ENCODE results near the gene DDAH1. TPM values are rescaled to one million over a fixed set of nuclear protein-coding genes. Genes with fewer than 3 reads are reported as not detected.

DDAH1 gene
- total RNA-seq, 1 experiment from 2014 or later: 7.9 TPM

DNA sequence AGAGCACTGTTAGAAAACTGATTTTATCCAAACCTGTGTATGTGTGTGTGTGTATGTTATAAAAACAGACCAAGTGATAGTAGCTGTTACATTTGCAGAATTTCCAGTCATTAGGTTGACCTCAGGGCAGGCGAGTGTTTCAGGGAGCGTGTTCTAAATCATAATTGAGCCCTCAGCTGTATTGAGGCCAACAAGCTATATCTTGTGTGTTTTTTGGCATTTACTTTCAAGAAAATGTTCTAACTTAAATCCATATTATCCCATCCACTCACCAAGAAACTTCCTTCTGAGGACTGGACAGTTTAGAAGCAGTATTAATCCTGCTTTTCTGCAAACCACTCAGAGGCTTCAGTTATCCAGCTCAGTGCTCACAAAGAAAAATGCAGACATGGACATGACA lies 12.0 kb downstream of the DDAH1 start:
- no peaks in the 10 kb centered on the region for H3K9me3 Mint-ChIP-seq (ENCODE audit: unreplicated experiment)
- POLR2A ChIA-PET: interaction anchor here (0.8 to 1.5 kb wide), 3 partner anchors 11 to 79 kb away, joined by 3 to 5 read pairs (median 3); partner anchors contain the start of gene DDAH1
- TF ChIP-seq, protein P1, sequence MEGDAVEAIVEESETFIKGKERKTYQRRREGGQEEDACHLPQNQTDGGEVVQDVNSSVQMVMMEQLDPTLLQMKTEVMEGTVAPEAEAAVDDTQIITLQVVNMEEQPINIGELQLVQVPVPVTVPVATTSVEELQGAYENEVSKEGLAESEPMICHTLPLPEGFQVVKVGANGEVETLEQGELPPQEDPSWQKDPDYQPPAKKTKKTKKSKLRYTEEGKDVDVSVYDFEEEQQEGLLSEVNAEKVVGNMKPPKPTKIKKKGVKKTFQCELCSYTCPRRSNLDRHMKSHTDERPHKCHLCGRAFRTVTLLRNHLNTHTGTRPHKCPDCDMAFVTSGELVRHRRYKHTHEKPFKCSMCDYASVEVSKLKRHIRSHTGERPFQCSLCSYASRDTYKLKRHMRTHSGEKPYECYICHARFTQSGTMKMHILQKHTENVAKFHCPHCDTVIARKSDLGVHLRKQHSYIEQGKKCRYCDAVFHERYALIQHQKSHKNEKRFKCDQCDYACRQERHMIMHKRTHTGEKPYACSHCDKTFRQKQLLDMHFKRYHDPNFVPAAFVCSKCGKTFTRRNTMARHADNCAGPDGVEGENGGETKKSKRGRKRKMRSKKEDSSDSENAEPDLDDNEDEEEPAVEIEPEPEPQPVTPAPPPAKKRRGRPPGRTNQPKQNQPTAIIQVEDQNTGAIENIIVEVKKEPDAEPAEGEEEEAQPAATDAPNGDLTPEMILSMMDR (IDR thresholded peaks at IDR 0.05; ENCODE audit: unreplicated experiment): no peak
- no peak overlapping the region for H3K27ac Mint-ChIP-seq (ENCODE audit: low read depth, unreplicated experiment)
- no peaks in the 10 kb centered on the region for H3K27me3 Mint-ChIP-seq (ENCODE audit: insufficient read depth, unreplicated experiment)
- no peak for DNase-seq (ENCODE audit: unreplicated experiment)
- H3K36me3 Mint-ChIP-seq (ENCODE audit: insufficient read depth, unreplicated experiment): no peaks in the 10 kb centered on the region
- intact Hi-C loops (cut with micrococcal nuclease): no loop called here
- BruUV-seq (replicated peaks): no TSS peak
- H3K4me3 Mint-ChIP-seq (ENCODE audit: unreplicated experiment): no peak overlapping the region
- H3K4me1 Mint-ChIP-seq (ENCODE audit: insufficient read depth, unreplicated experiment): no peaks in the 10 kb centered on the region
- CTCF ChIA-PET: interaction anchor here (0.5 to 1.4 kb wide), 4 partner anchors 11 to 288 kb away, joined by 3 to 5 read pairs (median 4); partner anchors contain the start of gene DDAH1

DNA sequence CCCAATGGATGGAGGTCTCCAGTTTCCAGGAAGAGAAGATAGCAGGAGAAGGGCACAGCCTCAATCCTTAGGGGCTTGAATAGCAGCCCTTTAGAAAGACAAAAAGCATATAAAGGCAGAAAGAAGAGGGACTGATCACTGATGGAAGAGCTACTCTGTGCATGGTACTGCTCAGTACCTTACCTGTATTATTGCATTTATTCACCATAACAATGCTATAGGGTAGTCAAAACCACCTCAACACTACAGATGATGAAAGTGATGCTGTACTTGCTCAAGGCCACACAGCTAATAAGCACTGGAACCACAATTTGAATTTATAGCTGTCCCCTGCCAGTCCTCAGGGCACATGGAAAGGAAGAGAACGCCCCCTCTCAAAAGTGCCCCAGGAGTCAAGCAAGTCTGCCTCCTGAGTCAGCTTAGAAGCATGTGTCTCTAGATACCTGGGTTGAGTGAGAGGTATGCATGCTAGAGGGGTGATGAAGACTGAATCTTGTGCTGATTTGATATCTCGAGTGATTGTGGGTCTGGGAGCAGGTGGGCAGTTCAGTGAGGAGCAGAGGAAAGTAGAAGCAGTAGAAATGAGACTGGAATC lies 13.6 kb downstream of the DDAH1 start:
- POLR2A ChIA-PET: interaction anchor here (1.8 kb wide), 1 partner anchor 12 kb away, joined by 8 read pairs; no protein-coding TSS in a partner anchor
- no peak overlapping the region for H3K27ac Mint-ChIP-seq (ENCODE audit: low read depth, unreplicated experiment)
- TF ChIP-seq, protein P1 (IDR thresholded peaks at IDR 0.05; ENCODE audit: unreplicated experiment): no peak
- H3K9me3 Mint-ChIP-seq (ENCODE audit: unreplicated experiment): no peaks in the 10 kb centered on the region
- H3K4me3 Mint-ChIP-seq (ENCODE audit: unreplicated experiment): no peak overlapping the region
- H3K27me3 Mint-ChIP-seq (ENCODE audit: insufficient read depth, unreplicated experiment): no peaks in the 10 kb centered on the region
- no peaks in the 10 kb centered on the region for H3K36me3 Mint-ChIP-seq (ENCODE audit: insufficient read depth, unreplicated experiment)
- CTCF ChIA-PET: interaction anchor here (0.6 to 1.0 kb wide), 3 partner anchors 30 to 420 kb away, joined by 3 to 4 read pairs (median 3); no protein-coding TSS in a partner anchor
- peaks cover 6% of the 10 kb centered on the region for H3K4me1 Mint-ChIP-seq (ENCODE audit: insufficient read depth, unreplicated experiment)
- intact Hi-C loops (cut with micrococcal nuclease): no loop called here
- peak; percentile 6 for DNase-seq (ENCODE audit: unreplicated experiment)
- no TSS peak for BruUV-seq (replicated peaks)

DNA sequence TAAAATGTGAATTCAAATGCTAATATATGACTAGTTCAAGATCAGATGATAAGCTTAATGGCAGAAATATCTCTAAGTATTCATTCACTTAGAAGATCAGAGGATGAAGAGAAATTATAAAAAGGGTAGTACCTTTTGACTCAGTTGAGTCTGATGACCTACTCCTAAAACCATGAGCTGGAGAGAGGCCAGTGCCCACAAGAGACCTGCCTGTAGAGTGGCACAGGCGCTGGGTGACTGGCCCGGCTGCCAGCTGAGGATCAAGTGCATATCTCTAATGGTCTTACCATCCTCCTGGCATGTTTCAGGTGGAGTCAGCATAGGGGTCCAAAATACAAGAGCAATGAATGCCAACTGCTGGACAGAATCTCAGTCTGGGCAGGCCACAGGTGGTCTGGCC lies 14.1 kb downstream of the DDAH1 start:
- intact Hi-C loops (cut with micrococcal nuclease): no loop called here
- CTCF ChIA-PET: interaction anchor here (0.7 kb wide), 1 partner anchor 420 kb away, joined by 3 read pairs; no protein-coding TSS in a partner anchor
- peaks cover 6% of the 10 kb centered on the region for H3K4me1 Mint-ChIP-seq (ENCODE audit: insufficient read depth, unreplicated experiment)
- H3K27me3 Mint-ChIP-seq (ENCODE audit: insufficient read depth, unreplicated experiment): no peaks in the 10 kb centered on the region
- TF ChIP-seq, protein P1 (IDR thresholded peaks at IDR 0.05; ENCODE audit: unreplicated experiment): no peak
- H3K27ac Mint-ChIP-seq (ENCODE audit: low read depth, unreplicated experiment): no peak overlapping the region
- POLR2A ChIA-PET: interaction anchor here (1.8 kb wide), 1 partner anchor 12 kb away, joined by 8 read pairs; no protein-coding TSS in a partner anchor
- BruUV-seq (replicated peaks): no TSS peak
- H3K36me3 Mint-ChIP-seq (ENCODE audit: insufficient read depth, unreplicated experiment): no peaks in the 10 kb centered on the region
- DNase-seq (ENCODE audit: unreplicated experiment): peak; percentile 20
- no peaks in the 10 kb centered on the region for H3K9me3 Mint-ChIP-seq (ENCODE audit: unreplicated experiment)
- no peak overlapping the region for H3K4me3 Mint-ChIP-seq (ENCODE audit: unreplicated experiment)

DNA sequence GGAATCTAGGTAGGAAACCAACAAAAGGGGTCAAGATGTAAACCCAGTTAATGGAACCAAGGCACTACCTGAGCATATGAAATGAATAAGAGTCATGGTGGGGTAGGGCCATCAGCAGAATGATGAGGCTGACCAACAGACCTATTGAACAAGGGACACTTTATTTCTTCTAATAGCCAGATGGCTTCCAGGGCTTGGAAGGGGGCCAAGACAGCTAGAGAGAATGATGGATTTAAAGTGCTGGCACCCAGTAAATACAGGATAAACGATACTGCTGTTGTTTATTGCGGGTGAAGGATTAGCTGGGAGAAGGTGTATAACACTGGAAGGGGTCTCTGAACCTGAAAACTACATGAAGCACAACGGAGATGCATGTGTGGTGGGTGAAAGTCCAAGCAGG lies 15.6 kb downstream of the DDAH1 start:
- Mint-ChIP-seq H3K27me3 (ENCODE audit: insufficient read depth, unreplicated experiment) (no peaks in the 10 kb centered on the region), H3K4me1 (ENCODE audit: insufficient read depth, unreplicated experiment) (peaks cover 6% of the 10 kb centered on the region), H3K9me3 (ENCODE audit: unreplicated experiment) (no peaks in the 10 kb centered on the region), H3K27ac (ENCODE audit: low read depth, unreplicated experiment) (no peak overlapping the region), H3K4me3 (ENCODE audit: unreplicated experiment) (no peak overlapping the region), H3K36me3 (ENCODE audit: insufficient read depth, unreplicated experiment) (no peaks in the 10 kb centered on the region)
- no TSS peak for BruUV-seq (replicated peaks)
- no peak for DNase-seq (ENCODE audit: unreplicated experiment)
- CTCF ChIA-PET: no interaction called here
- TF ChIP-seq, protein P1 (IDR thresholded peaks at IDR 0.05; ENCODE audit: unreplicated experiment): no peak
- intact Hi-C loops (cut with micrococcal nuclease): no loop called here
- POLR2A ChIA-PET: no interaction called here
